HG03060 (cell line): ENCODE data around the gene NET1.
A peak's percentile ranks its signal among the peaks of the same experiment; 100 is the strongest.
"Not testable (repeated sequence)": the region's sequence is repeated elsewhere in the genome, so short reads cannot be mapped to it uniquely, and the experiment has no call there.

Experiments
- ATAC-seq: cut with Tn5 transposase; IDR thresholded peaks from one replicate; pipeline ENCODE4 v1.9.1; 2021; ENCODE audit warnings: low read depth, moderate number of reproducible peaks; ENCODE audit not compliant: unreplicated experiment

Gene NET1, protein sequence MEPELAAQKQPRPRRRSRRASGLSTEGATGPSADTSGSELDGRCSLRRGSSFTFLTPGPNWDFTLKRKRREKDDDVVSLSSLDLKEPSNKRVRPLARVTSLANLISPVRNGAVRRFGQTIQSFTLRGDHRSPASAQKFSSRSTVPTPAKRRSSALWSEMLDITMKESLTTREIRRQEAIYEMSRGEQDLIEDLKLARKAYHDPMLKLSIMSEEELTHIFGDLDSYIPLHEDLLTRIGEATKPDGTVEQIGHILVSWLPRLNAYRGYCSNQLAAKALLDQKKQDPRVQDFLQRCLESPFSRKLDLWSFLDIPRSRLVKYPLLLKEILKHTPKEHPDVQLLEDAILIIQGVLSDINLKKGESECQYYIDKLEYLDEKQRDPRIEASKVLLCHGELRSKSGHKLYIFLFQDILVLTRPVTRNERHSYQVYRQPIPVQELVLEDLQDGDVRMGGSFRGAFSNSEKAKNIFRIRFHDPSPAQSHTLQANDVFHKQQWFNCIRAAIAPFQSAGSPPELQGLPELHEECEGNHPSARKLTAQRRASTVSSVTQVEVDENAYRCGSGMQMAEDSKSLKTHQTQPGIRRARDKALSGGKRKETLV

DNA sequence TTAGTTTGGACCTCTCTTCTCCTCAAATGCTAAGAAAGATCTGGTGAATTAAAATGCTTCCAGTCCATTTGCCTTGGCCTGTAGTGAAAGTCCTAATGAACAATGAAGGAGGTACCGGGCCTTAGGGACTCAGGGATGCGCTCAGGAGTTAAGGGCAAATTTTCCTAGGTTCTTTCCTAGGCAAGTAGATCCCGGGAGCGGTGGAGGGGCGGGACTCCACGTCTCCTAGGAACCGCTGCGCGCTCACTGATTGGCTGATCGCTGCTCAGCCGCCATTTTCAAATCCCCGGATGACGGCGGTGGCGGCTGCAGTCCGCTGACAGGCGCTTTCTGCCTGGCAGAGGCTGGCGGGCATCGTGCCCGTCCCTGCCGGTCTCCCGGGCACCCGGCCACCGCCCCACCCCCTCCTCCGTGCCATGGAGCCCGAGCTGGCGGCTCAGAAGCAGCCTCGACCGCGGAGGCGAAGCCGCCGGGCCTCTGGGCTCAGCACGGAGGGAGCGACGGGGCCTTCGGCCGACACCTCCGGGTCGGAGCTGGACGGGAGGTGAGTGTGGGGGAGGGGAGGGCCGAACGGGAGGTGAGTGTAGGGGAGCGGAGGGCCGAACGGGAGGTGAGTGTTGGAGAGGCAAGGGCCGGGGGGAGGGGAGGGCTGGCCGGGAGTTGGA, at the start of gene NET1:
Gene NET1 (plus strand): TSS at position 281 of the 665 bp plus-strand sequence. CDS start 136 bp downstream, at position 417.
- peak; percentile 75 for ATAC-seq

DNA sequence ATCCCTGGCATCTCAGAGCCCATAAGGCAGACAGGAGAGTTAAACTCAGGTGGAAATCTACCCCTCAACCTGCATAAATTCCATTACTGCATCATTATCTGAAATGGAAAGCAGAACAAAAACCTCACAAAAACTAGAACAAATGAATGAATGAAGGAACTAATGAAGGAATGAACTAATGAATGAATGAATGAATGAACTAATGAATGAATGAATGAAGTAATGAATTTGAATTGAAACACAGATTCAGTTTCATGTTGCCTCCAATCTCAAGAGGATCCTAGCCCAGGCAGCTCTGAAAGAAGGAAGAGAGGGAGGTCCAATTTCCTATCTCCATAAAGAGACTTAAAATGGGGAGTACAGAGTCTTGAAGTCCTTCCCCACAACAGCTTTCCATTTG, 49.5 kb upstream of the NET1 start:
- ATAC-seq: no peak

DNA sequence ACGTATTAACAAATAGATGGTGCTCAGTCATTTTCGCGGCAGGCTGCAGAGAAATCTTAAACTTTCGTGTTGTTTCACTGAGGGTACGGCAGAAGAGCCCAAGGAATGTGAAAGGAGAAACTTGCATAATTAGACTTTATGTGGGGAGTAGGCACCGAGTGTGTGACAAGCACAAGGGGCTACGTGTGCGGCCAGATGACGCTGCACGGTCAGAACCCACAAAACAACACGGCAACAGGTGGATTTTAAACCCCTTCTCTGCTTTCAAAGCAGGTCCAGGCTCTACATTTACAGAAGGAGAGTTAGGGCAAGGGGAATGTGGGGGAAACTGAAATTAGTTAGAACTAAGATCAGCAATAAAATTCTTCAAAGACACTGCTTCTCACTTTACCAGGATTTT, 48.0 kb upstream of the NET1 start:
- ATAC-seq: no peak

DNA sequence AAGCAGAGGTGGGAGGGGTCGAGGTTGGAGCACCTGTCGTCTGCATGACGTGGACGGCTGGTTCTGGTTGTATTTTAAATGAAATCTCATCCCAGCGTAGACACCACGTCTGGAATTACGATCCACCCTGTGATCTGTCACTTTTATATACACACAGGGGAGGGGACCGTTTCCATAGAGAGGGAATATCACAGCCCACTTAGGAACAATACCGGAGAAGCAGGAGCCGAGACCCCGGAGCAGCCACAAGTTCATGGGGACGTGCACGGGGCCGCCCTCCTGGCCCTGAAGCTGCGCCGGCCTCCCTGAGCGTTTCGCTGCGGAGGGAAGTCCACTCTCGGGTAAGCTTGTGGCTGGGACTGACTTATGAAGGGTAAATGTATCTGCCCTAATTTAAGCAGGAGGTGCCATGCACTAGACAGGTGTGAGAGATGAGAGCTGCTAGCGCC, 47.4 kb upstream of the NET1 start, which contains the start of gene UCN3:
Gene UCN3 (plus strand): TSS at position 77 of the 449 bp plus-strand sequence. CDS start 8,755 bp downstream, outside the sequence.
- no peak for ATAC-seq

DNA sequence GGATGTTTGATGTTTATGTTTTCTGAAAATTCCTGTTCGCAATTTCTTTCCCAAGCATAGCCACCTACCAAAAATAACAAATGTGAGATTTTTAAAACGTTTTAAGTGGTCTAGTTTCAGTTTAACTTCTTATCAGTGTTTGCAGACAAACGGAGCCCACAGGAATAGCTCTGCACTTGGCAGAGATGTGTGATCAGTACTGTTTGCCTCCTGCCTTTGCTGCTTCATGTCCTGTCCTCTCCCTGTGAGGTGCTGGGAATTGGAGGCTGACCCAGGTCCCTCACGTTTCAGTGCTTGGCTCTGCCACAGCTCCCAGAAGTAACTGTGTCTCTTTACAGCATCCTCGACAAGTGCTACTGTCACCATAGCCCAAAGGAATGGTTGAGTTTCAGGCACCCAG, 46.4 kb upstream of the NET1 start:
- ATAC-seq: no peak

DNA sequence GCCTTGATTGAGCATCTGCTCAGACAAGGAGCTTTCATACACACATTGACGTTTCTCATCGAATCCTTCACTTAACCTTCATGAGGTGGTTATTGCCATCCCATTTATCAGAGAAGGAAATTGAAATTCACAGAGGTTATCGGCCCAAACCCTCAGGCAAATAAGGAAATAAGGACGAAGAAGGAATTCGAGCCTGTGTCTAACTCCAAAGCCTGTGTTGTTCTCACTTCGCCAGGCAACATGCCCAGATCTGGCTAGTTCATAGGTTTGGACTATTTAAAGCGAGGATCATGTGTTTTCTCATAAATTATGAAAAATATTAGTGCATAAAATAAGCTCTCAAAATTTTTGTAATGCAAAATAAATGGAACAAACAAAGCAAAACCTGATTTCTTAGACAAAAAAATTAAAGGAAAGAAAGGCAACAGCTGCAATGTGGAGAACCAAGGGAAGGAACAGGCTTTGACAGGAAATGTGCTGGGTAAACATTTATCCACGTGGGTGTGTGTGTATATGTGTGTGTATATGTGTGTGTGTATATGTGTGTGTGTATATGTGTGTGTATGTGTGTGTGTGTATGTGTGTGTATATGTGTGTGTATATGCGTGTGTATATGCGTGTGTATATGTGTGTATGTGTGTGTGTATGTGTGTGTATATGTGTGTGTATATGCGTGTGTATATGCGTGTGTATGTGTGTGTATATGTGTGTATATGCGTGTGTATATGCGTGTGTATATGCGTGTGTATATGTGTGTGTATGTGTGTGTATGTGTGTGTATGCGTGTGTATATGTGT, 42.8 kb upstream of the NET1 start:
- no peak for ATAC-seq

DNA sequence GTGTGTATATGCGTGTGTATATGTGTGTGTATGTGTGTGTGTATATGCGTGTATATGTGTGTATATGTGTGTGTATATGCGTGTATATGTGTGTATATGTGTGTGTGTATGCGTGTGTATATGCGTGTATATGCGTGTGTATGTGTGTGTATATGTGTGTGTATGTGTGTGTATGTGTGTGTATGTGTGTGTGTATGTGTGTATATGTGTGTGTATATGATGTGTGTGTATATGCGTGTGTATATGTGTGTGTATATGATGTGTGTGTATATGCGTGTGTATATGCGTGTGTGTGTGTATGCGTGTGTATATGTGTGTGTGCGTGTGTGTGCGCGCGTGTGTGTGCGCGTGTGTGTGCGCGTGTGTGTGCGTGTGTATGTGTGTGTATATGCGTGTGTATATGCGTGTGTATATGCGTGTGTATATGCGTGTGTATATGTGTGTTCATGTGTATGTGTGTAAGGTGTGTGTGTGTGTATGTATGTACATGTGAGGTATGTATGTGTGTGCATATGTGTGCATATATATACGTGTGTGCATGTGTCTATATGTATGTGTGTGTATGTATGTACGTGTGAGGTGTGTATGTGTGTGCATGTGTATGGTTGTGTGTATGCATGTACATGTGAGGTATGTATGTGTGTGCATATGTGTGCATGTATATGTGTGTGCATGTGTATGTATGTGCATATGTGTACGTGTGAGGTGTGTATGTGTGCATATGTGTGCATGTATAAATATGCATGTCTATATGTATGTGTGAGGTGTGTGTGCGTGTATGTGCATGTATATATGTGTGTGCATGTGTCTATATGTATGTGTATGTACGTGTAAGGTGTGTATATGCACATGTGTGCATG, 41.6 kb upstream of the NET1 start:
- ATAC-seq: no peak

DNA sequence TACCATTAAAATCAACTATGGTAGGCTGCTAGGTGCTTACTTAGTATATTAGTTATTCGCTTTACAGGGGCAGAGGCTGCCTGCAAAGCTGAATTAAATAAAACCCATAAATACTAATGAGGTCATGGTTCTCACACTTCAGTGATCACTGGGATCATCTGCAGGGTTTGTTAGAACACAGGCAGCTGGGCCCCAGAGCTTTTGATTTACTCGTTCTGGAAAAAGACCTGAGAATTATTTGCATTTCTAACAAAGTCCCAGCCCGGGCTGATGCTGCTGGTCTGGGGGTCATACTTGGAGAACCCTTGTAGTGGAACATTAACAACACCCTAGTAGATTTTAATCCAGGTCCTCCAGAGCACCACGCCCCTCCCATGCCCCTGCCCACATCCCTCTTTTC, 39.0 kb upstream of the NET1 start:
- ATAC-seq: no peak

DNA sequence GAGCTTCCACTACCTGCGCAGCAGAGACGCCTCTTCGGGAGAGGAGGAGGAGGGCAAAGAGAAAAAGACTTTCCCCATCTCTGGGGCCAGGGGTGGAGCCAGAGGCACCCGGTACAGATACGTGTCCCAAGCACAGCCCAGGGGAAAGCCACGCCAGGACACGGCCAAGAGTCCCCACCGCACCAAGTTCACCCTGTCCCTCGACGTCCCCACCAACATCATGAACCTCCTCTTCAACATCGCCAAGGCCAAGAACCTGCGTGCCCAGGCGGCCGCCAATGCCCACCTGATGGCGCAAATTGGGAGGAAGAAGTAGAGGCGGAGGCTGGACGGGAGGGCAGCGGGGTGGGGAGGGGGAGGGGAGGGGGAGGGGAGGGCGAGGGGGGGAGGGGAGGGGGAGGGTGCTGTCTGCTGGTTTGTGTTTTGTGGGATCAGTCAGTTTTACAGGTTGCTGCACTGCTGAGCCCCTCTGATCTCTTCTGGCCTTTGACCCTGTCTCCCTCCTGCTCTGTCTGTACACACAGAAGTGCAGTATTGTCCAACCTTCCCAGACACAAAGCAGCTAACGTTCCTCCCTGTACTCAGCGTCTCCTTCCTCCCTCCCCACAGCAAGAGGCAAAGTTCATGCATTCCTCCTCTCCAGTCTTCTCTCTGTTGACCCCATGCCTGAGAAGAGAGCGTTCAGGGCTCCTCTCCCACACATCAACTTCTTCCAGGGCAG, 38.3 kb upstream of the NET1 start:
- ATAC-seq: no peak

DNA sequence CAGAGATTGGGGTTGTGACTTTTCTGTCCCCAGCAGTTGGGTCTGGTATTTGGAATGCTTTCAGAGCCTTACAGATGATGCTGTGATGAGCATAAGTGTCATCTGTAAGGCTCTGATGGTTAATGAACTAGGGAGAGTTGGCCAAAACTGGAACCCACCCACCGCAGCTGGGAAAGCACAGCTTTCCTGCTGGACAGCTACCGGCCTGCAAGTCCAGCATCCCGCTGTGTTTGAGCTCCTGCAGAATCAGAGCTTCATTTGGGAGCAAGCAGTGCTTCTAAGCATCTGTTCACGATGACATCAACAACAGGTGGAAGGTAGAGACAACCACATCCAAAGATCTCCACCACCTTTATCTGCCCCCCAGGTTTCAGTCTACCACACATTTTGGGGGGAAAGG, 35.9 kb upstream of the NET1 start:
- ATAC-seq: no peak

DNA sequence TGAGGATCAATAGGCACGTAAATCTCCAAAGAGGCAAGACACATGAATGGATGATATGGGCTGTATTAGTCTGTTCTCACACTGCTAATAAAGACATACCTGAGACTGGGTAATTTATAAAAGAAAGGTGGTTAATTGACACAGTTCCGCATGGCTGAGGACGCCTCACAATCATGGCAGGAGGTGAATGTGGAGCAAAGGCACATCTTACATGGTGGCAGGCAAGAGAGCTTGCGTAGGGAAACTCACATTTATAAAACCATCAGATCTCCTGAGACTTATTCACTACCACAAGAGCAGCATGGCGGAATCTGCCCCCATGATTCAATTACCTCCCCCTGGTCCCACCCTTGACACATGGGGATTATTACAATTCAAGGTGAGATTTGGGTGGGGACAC, 33.2 kb upstream of the NET1 start:
- ATAC-seq: not testable (repeated sequence)

DNA sequence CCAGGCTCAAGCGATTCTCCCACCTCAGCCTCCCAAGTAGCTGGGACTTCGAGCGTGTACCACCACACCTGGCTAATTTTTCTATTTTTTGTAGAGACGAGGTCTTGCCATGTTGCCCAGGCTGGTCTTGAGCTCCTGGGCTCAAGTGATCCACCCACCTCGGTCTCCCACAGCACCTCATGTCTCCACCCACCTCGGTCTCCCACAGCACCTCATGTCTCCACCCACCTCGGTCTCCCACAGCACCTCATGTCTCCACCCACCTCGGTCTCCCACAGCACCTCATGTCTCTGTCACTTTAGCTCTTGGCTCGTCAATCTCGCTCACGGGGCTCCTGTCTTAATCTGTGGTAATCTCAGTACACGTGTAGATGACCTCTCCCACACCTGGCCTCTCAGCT, 32.0 kb upstream of the NET1 start:
- not testable (repeated sequence) for ATAC-seq

DNA sequence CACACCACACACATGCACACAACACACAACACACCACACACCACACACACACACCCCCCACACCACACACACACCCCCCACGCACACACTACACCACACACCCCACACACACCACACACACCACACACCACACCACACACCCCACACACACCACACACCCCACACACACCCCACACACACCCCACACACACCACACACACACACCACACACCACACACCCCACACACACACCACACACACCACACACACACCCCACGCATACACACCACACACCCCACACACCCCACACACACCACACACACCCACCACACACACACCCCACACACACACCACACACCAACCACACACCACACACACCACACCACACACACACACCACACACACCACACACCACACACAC, 31.2 kb upstream of the NET1 start:
- no peak for ATAC-seq

DNA sequence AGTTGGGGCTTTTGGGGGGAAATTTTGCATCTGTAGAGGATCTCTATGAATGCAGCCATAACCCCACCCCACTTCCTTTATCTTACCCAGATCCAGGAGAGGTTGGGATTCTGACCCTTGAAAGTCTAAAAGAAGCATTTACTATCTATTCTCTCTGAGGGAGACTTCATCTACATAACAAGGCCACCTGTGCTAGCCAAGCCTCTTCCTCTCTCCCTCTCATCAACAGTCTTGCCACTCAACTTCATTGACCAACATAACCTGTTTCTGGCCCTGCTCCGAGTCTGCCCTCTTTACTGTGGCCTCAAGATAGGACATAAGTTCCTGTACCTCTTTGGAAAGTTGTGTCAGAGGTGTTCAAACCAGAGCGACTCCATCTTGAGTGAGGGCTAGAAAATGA, 27.1 kb upstream of the NET1 start:
- ATAC-seq: no peak

DNA sequence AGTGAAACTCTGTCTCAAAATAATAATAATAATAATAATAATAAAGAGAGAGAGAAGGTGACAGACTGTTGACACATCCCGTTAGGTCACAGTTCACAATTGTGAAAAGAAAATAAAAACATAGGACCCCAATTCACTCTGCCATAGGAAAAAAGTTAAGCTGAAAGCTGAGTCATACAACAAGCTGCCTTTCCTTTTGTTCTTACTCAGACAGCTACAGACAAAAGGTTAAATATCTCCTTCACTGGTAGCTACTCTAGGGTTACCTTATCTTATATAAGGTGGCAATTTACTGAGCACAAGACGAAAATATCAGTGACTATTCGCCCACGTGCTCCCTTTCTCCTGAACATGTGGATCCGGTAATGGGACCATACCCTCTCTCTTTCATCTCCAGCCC, 25.2 kb upstream of the NET1 start:
- no peak for ATAC-seq

DNA sequence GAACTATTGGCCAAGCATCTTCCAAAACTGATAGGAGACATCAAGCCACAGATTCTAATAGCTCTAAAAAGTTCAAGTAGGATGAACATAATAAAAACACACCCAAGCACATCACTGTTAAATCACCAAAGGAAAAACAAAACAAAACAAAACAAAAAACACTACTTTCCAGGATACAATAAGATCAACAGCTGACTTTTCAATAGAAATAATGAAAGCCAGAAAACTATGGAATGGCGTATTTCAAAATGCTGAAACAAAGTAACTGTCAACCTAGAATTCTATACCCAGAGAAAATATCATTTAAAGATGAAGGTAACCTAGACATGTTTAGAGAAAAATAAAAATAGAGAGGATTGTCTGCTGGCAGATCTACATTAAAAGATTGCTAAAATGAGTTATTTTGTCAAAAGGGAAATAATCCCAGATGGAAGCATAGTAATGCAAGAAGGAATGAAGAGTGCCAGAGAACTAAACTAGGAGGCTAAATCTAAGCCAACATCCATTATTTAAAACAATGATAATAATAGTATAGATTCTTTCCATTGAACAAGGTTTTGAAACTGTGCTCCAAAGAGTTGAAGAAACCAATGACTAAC, 21.7 kb upstream of the NET1 start:
- no peak for ATAC-seq

DNA sequence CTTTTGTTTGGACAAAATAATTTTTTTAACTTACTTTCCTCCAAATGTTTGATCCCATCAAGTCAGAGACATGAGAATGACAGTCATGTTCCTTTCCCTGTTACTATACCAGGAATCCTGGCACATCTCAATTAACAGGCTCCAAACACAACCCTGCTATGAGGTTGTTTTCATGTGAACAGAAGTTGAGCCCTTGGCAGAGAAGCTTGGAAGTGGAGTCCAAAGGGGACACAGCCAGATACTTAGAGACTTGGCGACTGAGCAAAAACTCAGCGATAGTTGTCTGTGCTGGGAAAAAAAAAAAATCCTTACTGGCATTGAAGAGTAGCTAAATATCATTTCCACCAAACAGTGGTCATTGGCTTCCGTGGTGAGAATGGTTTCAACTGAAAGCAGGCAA, 20.6 kb upstream of the NET1 start:
- no peak for ATAC-seq

DNA sequence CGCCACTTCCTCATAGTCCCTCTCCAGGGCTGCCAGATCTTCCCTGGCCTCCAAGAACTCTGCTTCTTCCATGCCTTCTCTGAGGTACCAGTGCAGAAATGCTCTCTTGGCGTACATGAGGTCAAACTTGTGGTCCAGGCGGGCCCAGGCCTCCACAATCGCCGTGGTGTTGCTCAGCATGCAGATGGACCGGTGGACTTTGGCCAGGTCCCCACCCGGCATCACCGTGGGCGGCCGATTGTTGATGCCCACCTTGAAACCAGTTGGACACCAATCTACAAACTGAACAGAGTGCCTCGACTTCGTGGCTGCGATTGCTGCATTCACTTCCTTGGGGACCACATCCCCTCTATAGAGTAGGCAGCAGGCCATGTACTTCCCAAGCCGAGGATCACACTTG, 18.8 kb upstream of the NET1 start:
- ATAC-seq: no peak

DNA sequence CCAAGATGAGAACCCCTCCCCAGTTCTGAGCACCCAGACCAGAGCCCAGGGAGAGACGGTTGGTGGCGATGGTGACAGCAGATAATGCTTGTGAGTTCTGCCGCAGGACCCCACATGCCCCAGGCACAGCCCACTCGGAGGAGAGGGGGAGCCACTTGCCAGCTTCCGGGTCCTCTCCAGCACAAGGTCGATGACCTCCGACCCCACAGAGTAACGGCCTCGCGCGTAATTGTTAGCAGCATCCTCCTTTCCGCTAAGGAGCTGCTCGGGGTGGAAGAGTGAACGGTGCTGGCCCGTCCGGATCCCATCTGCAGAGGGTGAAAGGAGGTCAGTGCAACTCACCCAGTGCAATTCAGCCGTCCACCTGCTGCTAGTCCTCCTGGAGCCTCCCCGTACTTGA, 17.2 kb upstream of the NET1 start:
- ATAC-seq: no peak
